A673 (cell line): ENCODE results near the gene PAPSS2. TPM values are rescaled to one million over a fixed set of nuclear protein-coding genes. Genes with fewer than 3 reads are reported as not detected.

Experiments used
- BruUV-seq: library from RNA; stranded (reverse); fragments of 400-500 nt; replicated peaks from 2 replicates; lab custom pipeline; 2021; lab: Mats Ljungman, UMichigan
- CTCF ChIA-PET: fragments of 300-600 bp; sonication (Branson Sonifier 250); formaldehyde crosslinking; loops from one replicate; lab custom pipeline; 2022; ENCODE audit warnings: antibody characterized with exemption; lab: Charles Lee
- POLR2A ChIA-PET: fragments of 300-600 bp; sonication (Branson Sonifier 250); formaldehyde crosslinking; loops from one replicate; lab custom pipeline; 2022; ENCODE audit warnings: antibody characterized with exemption; ENCODE audit not compliant: low non-redundant PET; lab: Charles Lee
- DNase-seq: peaks from one replicate; pipeline ENCODE4 v3.0.0-alpha.2; 2015; ENCODE audit warnings: low spot score
- H3K27ac ChIP-seq: fragments of 200-600 bp; sonication (generic); 2 replicates; pipeline ENCODE4 v1.5.1; 2016; ENCODE audit warnings: mixed run types, low read depth, mild to moderate bottlenecking, mixed read lengths, antibody characterized with exemption, low read length; ENCODE audit not compliant: poor library complexity, severe bottlenecking
- H3K27me3 ChIP-seq: fragments of 200-600 bp; sonication (generic); replicated peaks from 2 replicates; pipeline ENCODE4 v1.6.1; 2017; ENCODE audit warnings: mixed run types, low read depth, mild to moderate bottlenecking, mixed read lengths, antibody characterized with exemption, low read length; ENCODE audit not compliant: insufficient read depth, poor library complexity
- H3K36me3 ChIP-seq: fragments of 200-600 bp; sonication (generic); 2 replicates; pipeline ENCODE4 v1.6.1; 2016; ENCODE audit warnings: mixed run types, mild to moderate bottlenecking, mixed read lengths, antibody characterized with exemption, low read length; ENCODE audit not compliant: insufficient read depth, poor library complexity, severe bottlenecking
- H3K4me1 ChIP-seq: fragments of 200-600 bp; sonication (generic); 2 replicates; pipeline ENCODE4 v1.6.1; 2017; ENCODE audit warnings: mixed run types, mild to moderate bottlenecking, mixed read lengths, antibody characterized with exemption, low read length; ENCODE audit not compliant: insufficient read depth, poor library complexity, severe bottlenecking
- H3K4me3 ChIP-seq: fragments of 200-600 bp; sonication (generic); 2 replicates; pipeline ENCODE4 v1.5.1; 2016; ENCODE audit warnings: low read depth, mixed run types, mild to moderate bottlenecking, mixed read lengths, low read length; ENCODE audit not compliant: poor library complexity, severe bottlenecking
- H3K9me3 ChIP-seq: fragments of 200-600 bp; sonication (generic); 2 replicates; pipeline ENCODE4 v1.6.1; 2016; ENCODE audit warnings: mixed run types, low read depth, mild to moderate bottlenecking, mixed read lengths, antibody characterized with exemption, low read length; ENCODE audit not compliant: poor library complexity, severe bottlenecking
- EZH2 ChIP-seq: fragments of 200-600 bp; sonication (generic); IDR thresholded peaks from 2 replicates; pipeline ENCODE4 v1.6.1; 2017; ENCODE audit warnings: borderline replicate concordance, low read depth, mild to moderate bottlenecking, mixed read lengths, antibody characterized with exemption, low read length; ENCODE audit not compliant: poor library complexity, severe bottlenecking
- intact Hi-C: fragments of 100-400 bp; cut with micrococcal nuclease; formaldehyde crosslinking; loops from one replicate; pipeline ENCODE4 v1.10.0; 2022; ENCODE audit not compliant: unreplicated experiment
- total RNA-seq: library from RNA; stranded (reverse); gene quantifications from 2 replicates; pipeline ENCODE4 v1.2.3, GENCODE V29; 2021
- TF ChIP-seq, protein P1 (sequence below): fragments of 300-800, 200-600 bp; sonication (generic); conservative IDR thresholded peaks from 2 replicates; pipeline ENCODE4 v1.5.1; 2017; ENCODE audit warnings: low read depth, mild to moderate bottlenecking, antibody characterized with exemption, low read length, moderate library complexity, mixed read lengths

PAPSS2 gene
- total RNA-seq, 1 experiment from 2014 or later = 14.0 TPM

DNA sequence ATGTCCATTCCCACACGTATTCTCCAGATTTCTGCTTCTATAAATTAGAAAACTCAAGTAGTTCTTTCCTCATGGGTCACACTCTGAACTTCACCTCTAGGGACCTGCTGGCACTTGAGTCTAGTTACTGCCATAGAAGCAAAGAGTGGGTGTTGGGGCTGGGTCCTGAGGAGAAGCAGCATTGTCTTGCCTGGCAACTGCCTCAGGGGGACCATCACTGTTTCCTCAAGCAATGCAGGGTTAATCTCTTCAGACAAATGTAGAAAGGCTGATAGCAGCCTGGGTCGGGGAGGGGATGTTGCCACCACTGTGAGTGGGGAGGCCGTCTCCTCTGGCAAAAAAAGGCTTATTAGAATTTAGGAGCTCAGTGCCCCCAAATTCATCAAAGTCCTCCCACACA, 20.2 kb upstream of the PAPSS2 start:
- no peak overlapping the region for H3K4me3 ChIP-seq
- POLR2A ChIA-PET = no interaction called here
- no peak for DNase-seq
- H3K27ac ChIP-seq = no peak overlapping the region
- H3K9me3 ChIP-seq = no peaks in the 10 kb centered on the region
- no peaks in the 10 kb centered on the region for H3K36me3 ChIP-seq
- CTCF ChIA-PET = no interaction called here
- no peaks in the 10 kb centered on the region for H3K4me1 ChIP-seq
- intact Hi-C loops = no loop called here
- no peaks in the 10 kb centered on the region for H3K27me3 ChIP-seq
- no TSS peak for BruUV-seq
- TF ChIP-seq, protein P1, sequence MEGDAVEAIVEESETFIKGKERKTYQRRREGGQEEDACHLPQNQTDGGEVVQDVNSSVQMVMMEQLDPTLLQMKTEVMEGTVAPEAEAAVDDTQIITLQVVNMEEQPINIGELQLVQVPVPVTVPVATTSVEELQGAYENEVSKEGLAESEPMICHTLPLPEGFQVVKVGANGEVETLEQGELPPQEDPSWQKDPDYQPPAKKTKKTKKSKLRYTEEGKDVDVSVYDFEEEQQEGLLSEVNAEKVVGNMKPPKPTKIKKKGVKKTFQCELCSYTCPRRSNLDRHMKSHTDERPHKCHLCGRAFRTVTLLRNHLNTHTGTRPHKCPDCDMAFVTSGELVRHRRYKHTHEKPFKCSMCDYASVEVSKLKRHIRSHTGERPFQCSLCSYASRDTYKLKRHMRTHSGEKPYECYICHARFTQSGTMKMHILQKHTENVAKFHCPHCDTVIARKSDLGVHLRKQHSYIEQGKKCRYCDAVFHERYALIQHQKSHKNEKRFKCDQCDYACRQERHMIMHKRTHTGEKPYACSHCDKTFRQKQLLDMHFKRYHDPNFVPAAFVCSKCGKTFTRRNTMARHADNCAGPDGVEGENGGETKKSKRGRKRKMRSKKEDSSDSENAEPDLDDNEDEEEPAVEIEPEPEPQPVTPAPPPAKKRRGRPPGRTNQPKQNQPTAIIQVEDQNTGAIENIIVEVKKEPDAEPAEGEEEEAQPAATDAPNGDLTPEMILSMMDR = no peak
- TF ChIP-seq EZH2 = no peak

DNA sequence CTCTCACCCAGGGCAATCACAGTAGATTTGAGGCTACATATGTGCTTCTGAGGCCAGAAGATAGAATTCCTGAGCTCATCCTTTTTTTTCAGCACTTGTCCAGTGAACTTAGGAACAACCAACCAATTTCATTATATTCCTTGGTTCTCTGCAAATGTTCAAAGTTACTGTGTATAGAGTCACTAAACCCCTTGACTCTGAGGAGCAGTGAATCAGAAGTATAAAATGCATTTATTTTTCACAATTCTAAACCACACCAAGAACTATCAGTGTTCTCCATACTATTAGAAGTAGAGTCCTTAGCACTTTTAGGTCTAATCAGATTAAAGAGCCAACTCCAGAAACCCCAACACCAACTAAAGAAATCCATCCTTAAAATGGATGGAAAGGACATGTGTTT, 19.6 kb upstream of the PAPSS2 start:
- intact Hi-C loops = no loop called here
- POLR2A ChIA-PET = interaction anchor here (0.6 kb wide), 1 partner anchor 15 kb away, joined by 8 read pairs; no protein-coding TSS in a partner anchor
- BruUV-seq = no TSS peak
- CTCF ChIA-PET = no interaction called here
- H3K36me3 ChIP-seq = no peaks in the 10 kb centered on the region
- DNase-seq = no peak
- no peaks in the 10 kb centered on the region for H3K9me3 ChIP-seq
- TF ChIP-seq EZH2 = no peak
- TF ChIP-seq, protein P1 = no peak
- H3K4me1 ChIP-seq = no peaks in the 10 kb centered on the region
- no peak overlapping the region for H3K4me3 ChIP-seq
- no peak overlapping the region for H3K27ac ChIP-seq
- H3K27me3 ChIP-seq = no peaks in the 10 kb centered on the region

DNA sequence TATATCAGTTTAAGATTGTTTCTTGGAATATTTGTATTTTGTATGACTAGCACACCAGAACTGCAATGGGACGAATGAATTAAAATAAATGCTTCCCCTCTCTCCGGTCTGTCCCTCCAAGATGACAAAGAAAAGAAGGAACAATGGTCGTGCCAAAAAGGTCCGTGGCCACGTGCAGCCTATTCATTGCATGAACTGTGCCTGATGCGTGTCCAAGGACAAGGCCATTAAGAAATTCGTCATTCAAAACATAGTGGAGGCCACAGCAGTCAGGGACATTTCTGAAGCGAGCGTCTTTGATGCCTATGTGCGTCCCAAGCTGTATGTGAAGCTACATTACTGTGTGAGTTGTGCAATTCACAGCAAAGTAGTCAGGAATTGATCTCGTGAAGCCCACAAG, 17.2 kb upstream of the PAPSS2 start:
- no peaks in the 10 kb centered on the region for H3K9me3 ChIP-seq
- ChIA-PET POLR2A (no interaction called here), CTCF (interaction anchor here (0.5 kb wide), 1 partner anchor 109 kb away, joined by 3 read pairs; no protein-coding TSS in a partner anchor)
- DNase-seq = no peak
- no peak overlapping the region for H3K27ac ChIP-seq
- H3K4me3 ChIP-seq = no peak overlapping the region
- no TSS peak for BruUV-seq
- intact Hi-C loops = no loop called here
- H3K36me3 ChIP-seq = no peaks in the 10 kb centered on the region
- no peaks in the 10 kb centered on the region for H3K4me1 ChIP-seq
- no peaks in the 10 kb centered on the region for H3K27me3 ChIP-seq
- TF ChIP-seq, protein P1 = no peak
- no peak for TF ChIP-seq EZH2
